PC-3 (cell line): ENCODE data around the gene CCNE1. TPM values are rescaled to one million over a fixed set of nuclear protein-coding genes. Genes with fewer than 3 reads are reported as not detected.

Experiments used
- ATAC-seq: fragments of 200-7000 bp; cut with Tn5 transposase; 2 replicates; pipeline ENCODE4 v1.9.1; 2020; ENCODE audit warnings: mild to moderate bottlenecking, moderate library complexity
- BruUV-seq: library from RNA; stranded (reverse); fragments of 400-500 nt; replicated peaks from 2 replicates; lab custom pipeline; 2021; lab: Mats Ljungman, UMichigan
- CTCF ChIA-PET: fragments of 300-600 bp; sonication (Branson Sonifier 250); formaldehyde crosslinking; loops from one replicate; lab custom pipeline; 2022; ENCODE audit warnings: antibody characterized with exemption; lab: Charles Lee
- POLR2A ChIA-PET: fragments of 300-600 bp; sonication (Branson Sonifier 250); formaldehyde crosslinking; loops from one replicate; lab custom pipeline; 2022; ENCODE audit warnings: antibody characterized with exemption; ENCODE audit not compliant: unreplicated experiment; lab: Charles Lee
- DNase-seq: peaks from one replicate; pipeline ENCODE4 v3.0.0-alpha.2; 2015
- H2AFZ ChIP-seq: fragments of 300-600 bp; sonication (generic); 2 replicates; pipeline ENCODE4 v1.6.0; 2016; ENCODE audit warnings: antibody characterized with exemption, low read length
- H3F3A ChIP-seq: fragments of 300-600 bp; sonication (generic); one replicate; pipeline ENCODE4 v1.6.0; 2017; ENCODE audit warnings: antibody characterized with exemption, low read length, control low read depth, mild to moderate bottlenecking; ENCODE audit not compliant: unreplicated experiment
- H3K27ac ChIP-seq: fragments of 300-600 bp; sonication (generic); 2 replicates; pipeline ENCODE4 v1.5.1; 2016; ENCODE audit warnings: mild to moderate bottlenecking, low read length
- H3K27me3 ChIP-seq: fragments of 300-600 bp; sonication (generic); 2 replicates; pipeline ENCODE4 v1.6.1; 2016; ENCODE audit warnings: low read length, mixed read lengths
- H3K36me3 ChIP-seq: fragments of 300-600 bp; sonication (generic); 2 replicates; pipeline ENCODE4 v1.6.1; 2016; ENCODE audit warnings: low read depth, mixed run types, low read length, mixed read lengths
- H3K4me1 ChIP-seq: fragments of 300-600 bp; sonication (generic); 2 replicates; pipeline ENCODE4 v1.5.1; 2016; ENCODE audit warnings: low read length; ENCODE audit not compliant: insufficient read depth
- H3K4me2 ChIP-seq: fragments of 300-600 bp; sonication (generic); 2 replicates; pipeline ENCODE4 v1.6.0; 2016; ENCODE audit warnings: low read length
- H3K4me3 ChIP-seq: fragments of 300-600 bp; sonication (generic); 2 replicates; pipeline ENCODE4 v1.5.1; 2016; ENCODE audit warnings: mild to moderate bottlenecking, low read length, mixed read lengths
- H3K79me2 ChIP-seq: fragments of 300-600 bp; sonication (generic); 2 replicates; pipeline ENCODE4 v1.6.1; 2017; ENCODE audit warnings: low read length, mixed read lengths
- H3K9ac ChIP-seq: fragments of 300-600 bp; sonication (generic); 2 replicates; pipeline ENCODE4 v1.6.0; 2016; ENCODE audit warnings: mild to moderate bottlenecking, low read length
- H3K9me2 ChIP-seq: fragments of 300-600 bp; sonication (generic); replicated peaks from 2 replicates; pipeline ENCODE4 v1.6.1; 2016; ENCODE audit warnings: mixed run types, low read length, mixed read lengths
- H3K9me3 ChIP-seq: fragments of 300-600 bp; sonication (generic); 2 replicates; pipeline ENCODE4 v1.6.1; 2016; ENCODE audit warnings: low read length, mixed read lengths
- H4K20me1 ChIP-seq: fragments of 300-600 bp; sonication (generic); 2 replicates; pipeline ENCODE4 v1.6.1; 2016; ENCODE audit warnings: low read length, mixed read lengths
- EZH2 ChIP-seq: fragments of 300-600 bp; sonication (generic); IDR thresholded peaks from one replicate; pipeline ENCODE4 v1.6.1; 2017; ENCODE audit warnings: antibody characterized with exemption, mild to moderate bottlenecking, low read length; ENCODE audit not compliant: unreplicated experiment
- EZH2phosphoT487 ChIP-seq: fragments of 300-600 bp; sonication (generic); IDR thresholded peaks from 2 replicates; pipeline ENCODE4 v1.6.1; 2018; ENCODE audit warnings: mild to moderate bottlenecking, antibody characterized with exemption, low read length, borderline replicate concordance
- intact Hi-C: fragments of 100-400 bp; cut with micrococcal nuclease; formaldehyde crosslinking; loops from 2 replicates; pipeline ENCODE4 v1.9.0; 2023
- total RNA-seq: library from RNA; depleted of rRNA; stranded (reverse); fragments of >200 nt; gene quantifications from 2 replicates; pipeline ENCODE4 v1.2.3, GENCODE V29; 2014
- TF ChIP-seq, protein P1 (sequence below): fragments of 300-600 bp; sonication (generic); conservative IDR thresholded peaks from 2 replicates; pipeline ENCODE4 v1.5.1; 2017; ENCODE audit warnings: antibody characterized with exemption, low read depth, mild to moderate bottlenecking, low read length

CCNE1 gene
- total RNA-seq, 1 experiment from 2014 or later = 10.9 TPM

DNA sequence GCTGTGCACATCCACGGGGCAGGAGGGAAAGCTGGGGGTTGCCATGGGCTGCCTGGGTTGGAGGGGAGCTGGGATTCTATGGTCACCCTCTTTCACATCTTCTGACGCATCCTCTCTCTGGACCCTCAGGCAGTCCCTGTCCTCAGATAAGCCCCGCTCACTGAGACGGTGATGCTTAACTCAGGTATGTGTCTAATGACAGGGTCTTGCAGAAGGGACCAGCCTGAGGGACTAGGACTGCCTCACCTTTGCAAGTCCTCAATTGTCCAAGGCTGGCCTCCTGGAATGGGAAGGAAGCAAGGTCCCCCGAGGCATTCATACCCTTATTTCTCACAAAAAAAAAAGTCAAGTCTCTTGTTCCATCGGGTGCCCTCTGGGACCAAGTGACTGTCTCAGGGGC is 37.7 kb upstream of the CCNE1 start:
- ATAC-seq (no peak), DNase-seq (no peak)
- Histone ChIP-seq H3K79me2 (no peaks in the 10 kb centered on the region), H3K9me3 (no peaks in the 10 kb centered on the region), H3K36me3 (no peaks in the 10 kb centered on the region), H3K27me3 (no peaks in the 10 kb centered on the region), H4K20me1 (no peaks in the 10 kb centered on the region), H3F3A (no peaks in the 10 kb centered on the region), H2AFZ (no peak overlapping the region), H3K9ac (no peak overlapping the region), H3K9me2 (no peaks in the 10 kb centered on the region), H3K4me3 (no peak overlapping the region), H3K27ac (no peak overlapping the region), H3K4me1 (no peaks in the 10 kb centered on the region), H3K4me2 (no peak overlapping the region)
- intact Hi-C loops = no loop called here
- TF ChIP-seq, protein P1, sequence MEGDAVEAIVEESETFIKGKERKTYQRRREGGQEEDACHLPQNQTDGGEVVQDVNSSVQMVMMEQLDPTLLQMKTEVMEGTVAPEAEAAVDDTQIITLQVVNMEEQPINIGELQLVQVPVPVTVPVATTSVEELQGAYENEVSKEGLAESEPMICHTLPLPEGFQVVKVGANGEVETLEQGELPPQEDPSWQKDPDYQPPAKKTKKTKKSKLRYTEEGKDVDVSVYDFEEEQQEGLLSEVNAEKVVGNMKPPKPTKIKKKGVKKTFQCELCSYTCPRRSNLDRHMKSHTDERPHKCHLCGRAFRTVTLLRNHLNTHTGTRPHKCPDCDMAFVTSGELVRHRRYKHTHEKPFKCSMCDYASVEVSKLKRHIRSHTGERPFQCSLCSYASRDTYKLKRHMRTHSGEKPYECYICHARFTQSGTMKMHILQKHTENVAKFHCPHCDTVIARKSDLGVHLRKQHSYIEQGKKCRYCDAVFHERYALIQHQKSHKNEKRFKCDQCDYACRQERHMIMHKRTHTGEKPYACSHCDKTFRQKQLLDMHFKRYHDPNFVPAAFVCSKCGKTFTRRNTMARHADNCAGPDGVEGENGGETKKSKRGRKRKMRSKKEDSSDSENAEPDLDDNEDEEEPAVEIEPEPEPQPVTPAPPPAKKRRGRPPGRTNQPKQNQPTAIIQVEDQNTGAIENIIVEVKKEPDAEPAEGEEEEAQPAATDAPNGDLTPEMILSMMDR = no peak
- TF ChIP-seq EZH2 = no peak
- CTCF ChIA-PET = no interaction called here
- POLR2A ChIA-PET = no interaction called here
- BruUV-seq = no TSS peak

DNA sequence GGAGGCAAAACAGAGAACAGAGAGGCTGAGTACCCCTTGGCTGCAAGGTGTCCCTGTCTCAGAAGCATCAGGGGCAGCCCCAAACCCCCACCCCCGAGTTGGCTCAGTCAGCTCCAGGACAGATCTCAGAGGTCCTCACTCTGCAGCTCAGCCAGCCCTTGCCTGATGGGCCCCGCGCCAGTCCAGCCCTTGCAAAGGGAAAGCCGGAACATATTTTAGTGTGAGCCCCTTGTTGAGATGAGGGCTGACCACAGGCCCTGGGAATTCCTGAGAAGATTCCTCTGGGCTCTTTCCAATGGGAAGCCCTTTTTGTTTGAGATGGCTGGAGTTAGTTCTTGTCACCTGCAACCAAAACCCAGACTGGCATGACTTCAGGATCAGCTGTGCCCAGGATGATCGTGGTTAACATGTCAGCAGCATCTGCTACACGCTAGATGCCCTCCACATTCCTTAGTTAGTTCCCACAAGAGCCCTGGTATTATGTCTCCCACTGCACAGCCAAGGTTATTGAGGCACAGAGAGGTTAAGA is 33.9 kb upstream of the CCNE1 start:
- ATAC-seq (no peak), DNase-seq (no peak)
- Histone ChIP-seq H3K9ac (no peak overlapping the region), H2AFZ (no peak overlapping the region), H3K27me3 (no peaks in the 10 kb centered on the region), H4K20me1 (no peaks in the 10 kb centered on the region), H3K9me3 (no peaks in the 10 kb centered on the region), H3K36me3 (no peaks in the 10 kb centered on the region), H3F3A (no peaks in the 10 kb centered on the region), H3K4me1 (no peaks in the 10 kb centered on the region), H3K9me2 (no peaks in the 10 kb centered on the region), H3K79me2 (no peaks in the 10 kb centered on the region), H3K4me2 (no peak overlapping the region), H3K27ac (no peak overlapping the region), H3K4me3 (no peak overlapping the region)
- no TSS peak for BruUV-seq
- ChIA-PET POLR2A (no interaction called here), CTCF (no interaction called here)
- TF ChIP-seq, protein P1 = no peak
- TF ChIP-seq EZH2 (no peak), EZH2phosphoT487 (no peak)
- intact Hi-C loops = no loop called here

DNA sequence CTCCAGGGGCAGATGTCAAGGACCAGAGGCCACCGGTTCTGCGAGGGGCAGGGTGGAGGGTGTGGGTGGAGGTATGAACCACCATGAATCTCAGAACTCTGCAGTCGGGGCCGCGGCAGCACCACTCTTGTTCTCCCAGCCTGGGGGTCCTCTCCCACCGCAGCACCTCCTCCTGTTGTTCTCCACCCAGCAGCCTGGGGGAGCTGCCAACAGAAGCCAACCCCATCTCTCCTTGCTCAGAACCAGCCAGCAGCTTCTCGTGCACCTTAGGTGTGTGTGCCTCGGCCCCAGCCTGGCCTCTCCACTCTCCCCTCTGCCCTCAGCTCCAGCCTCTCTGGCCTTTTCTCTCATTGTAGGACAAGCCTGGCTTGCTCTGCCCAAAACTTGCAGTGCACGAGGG is 31.9 kb upstream of the CCNE1 start:
- POLR2A ChIA-PET = no interaction called here

More for the DNA sequence above, 31.9 kb upstream of the CCNE1 start:
- ATAC-seq = no peak
- Histone ChIP-seq H3K4me1 (no peaks in the 10 kb centered on the region), H3K79me2 (no peaks in the 10 kb centered on the region), H3K27ac (no peak overlapping the region), H3K9ac (no peak overlapping the region), H4K20me1 (no peaks in the 10 kb centered on the region), H3K36me3 (no peaks in the 10 kb centered on the region), H3K9me3 (no peaks in the 10 kb centered on the region), H3K4me2 (no peak overlapping the region), H3F3A (no peaks in the 10 kb centered on the region), H3K4me3 (no peak overlapping the region), H3K9me2 (no peaks in the 10 kb centered on the region), H2AFZ (no peak overlapping the region), H3K27me3 (no peaks in the 10 kb centered on the region)
- BruUV-seq = no TSS peak
- DNase-seq = no peak
- intact Hi-C loops = no loop called here
- TF ChIP-seq EZH2 (no peak), EZH2phosphoT487 (no peak)
- TF ChIP-seq, protein P1 = no peak
- CTCF ChIA-PET = no interaction called here
